ENCODE results near the gene CA4.

GRCh38 chr17:60159479-60159866, 9.7 kb downstream of the CA4 start:
- TF ChIP-seq POLR2A (IDR thresholded peaks at IDR 0.05) = no peak
- TF ChIP-seq CTCF (IDR thresholded peaks at IDR 0.05) = no peak
- TF ChIP-seq EP300 (IDR thresholded peaks at IDR 0.05; ENCODE audit: low read depth) = no peak
- no peak for TF ChIP-seq POLR2AphosphoS5 (IDR thresholded peaks at IDR 0.05)
